Caco-2 (cell line): Measurements from ENCODE around the gene EHMT1. TPM values are rescaled to one million over a fixed set of nuclear protein-coding genes. Genes with fewer than 3 reads are reported as not detected.

Experiments
- BruUV-seq: library from RNA; stranded (reverse); fragments of 400-500 nt; replicated peaks from 2 replicates; lab custom pipeline; 2021; lab: Mats Ljungman, UMichigan
- CTCF ChIA-PET: fragments of 300-600 bp; sonication (Branson Sonifier 250); formaldehyde crosslinking; loops from one replicate; lab custom pipeline; 2022; ENCODE audit warnings: antibody characterized with exemption; lab: Charles Lee
- POLR2A ChIA-PET: fragments of 300-600 bp; sonication (Branson Sonifier 250); formaldehyde crosslinking; loops from one replicate; lab custom pipeline; 2022; ENCODE audit warnings: antibody characterized with exemption; lab: Charles Lee
- DNase-seq, 2 experiments: peaks; one replicate each; pipeline versions ENCODE4 v3.0.0 to v3.0.0-alpha.2; 2020 to 2022
- H3K27me3 ChIP-seq: replicated peaks from 2 replicates; pipeline ENCODE4 v1.6.0; 2011; ENCODE audit warnings: low read length; ENCODE audit not compliant: control insufficient read depth, insufficient read depth
- H3K36me3 ChIP-seq: 2 replicates; pipeline ENCODE4 v1.5.1; 2011; ENCODE audit warnings: low read length; ENCODE audit not compliant: control insufficient read depth, insufficient read depth
- H3K4me1 ChIP-seq: fragments of 250-450 bp; sonication (Bioruptor Pico); 2 replicates; pipeline ENCODE4 v1.5.1; 2020; ENCODE audit warnings: mild to moderate bottlenecking
- H3K4me3 ChIP-seq: 2 replicates; pipeline ENCODE4 v1.5.1; 2011; ENCODE audit warnings: low read depth, mild to moderate bottlenecking, control low read depth, low read length
- H3K9me3 ChIP-seq: fragments of 250-450 bp; sonication (Bioruptor Pico); 2 replicates; pipeline ENCODE4 v1.5.1; 2020; ENCODE audit warnings: mild to moderate bottlenecking, moderate library complexity
- H3K27ac Mint-ChIP-seq: one replicate; pipeline ENCODE4 v1.8.0; 2022; ENCODE audit warnings: mixed read lengths; ENCODE audit not compliant: unreplicated experiment
- H3K27me3 Mint-ChIP-seq: one replicate; pipeline ENCODE4 v1.8.0; 2022; ENCODE audit warnings: mixed read lengths; ENCODE audit not compliant: insufficient read depth, unreplicated experiment
- H3K36me3 Mint-ChIP-seq: one replicate; pipeline ENCODE4 v1.8.0; 2022; ENCODE audit warnings: mild to moderate bottlenecking, mixed read lengths; ENCODE audit not compliant: insufficient read depth, unreplicated experiment
- H3K4me1 Mint-ChIP-seq: one replicate; pipeline ENCODE4 v1.8.0; 2022; ENCODE audit warnings: low read depth, mixed read lengths; ENCODE audit not compliant: unreplicated experiment
- H3K4me3 Mint-ChIP-seq: one replicate; pipeline ENCODE4 v1.8.0; 2022; ENCODE audit warnings: mild to moderate bottlenecking, moderate library complexity, mixed read lengths; ENCODE audit not compliant: unreplicated experiment
- H3K9me3 Mint-ChIP-seq: one replicate; pipeline ENCODE4 v1.8.0; 2022; ENCODE audit warnings: mixed read lengths; ENCODE audit not compliant: unreplicated experiment
- CTCF ChIP-seq, 2 experiments: fragments of 200-600 bp in 1 of 2; IDR thresholded peaks; 1 replicate in 1 of 2; 2 replicates in 1 of 2; pipeline versions ENCODE4 v1.5.1 to v1.8.0; 2011 to 2022; ENCODE audit warnings: antibody characterized with exemption in 1 of 2, control low read depth in 1 of 2, inconsistent platforms in 1 of 2, low read depth in 1 of 2, low read length in 1 of 2, mild to moderate bottlenecking in 1 of 2, moderate library complexity in 1 of 2; ENCODE audit not compliant: insufficient read depth in 1 of 2, severe bottlenecking in 1 of 2, unreplicated experiment in 1 of 2
- intact Hi-C: fragments of 100-400 bp; cut with micrococcal nuclease; formaldehyde crosslinking; loops from one replicate; pipeline ENCODE4 v1.10.0; 2022; ENCODE audit not compliant: unreplicated experiment
- total RNA-seq: library from RNA; stranded (reverse); gene quantifications from 2 replicates; pipeline ENCODE4 v1.2.3, GENCODE V29; 2022

Gene EHMT1
- total RNA-seq, 1 experiment from 2014 or later: 92.9 TPM

GRCh38 chr9:137838576-137838975, 219.8 kb downstream of the EHMT1 start:
- no peaks in the 10 kb centered on the region for H3K36me3 ChIP-seq
- H3K36me3 Mint-ChIP-seq: peaks cover 28% of the 10 kb centered on the region
- TF ChIP-seq CTCF (IDR thresholded peaks at IDR 0.05; ENCODE audit: insufficient read depth in 1 of 2, low read depth in 1 of 2, low read length in 1 of 2, severe bottlenecking in 1 of 2, unreplicated experiment in 1 of 2): no peak
- no peaks in the 10 kb centered on the region for H3K27me3 Mint-ChIP-seq
- BruUV-seq: no TSS peak
- no peaks in the 10 kb centered on the region for H3K4me1 Mint-ChIP-seq
- no peak overlapping the region for H3K4me3 ChIP-seq
- no peak for DNase-seq
- H3K9me3 Mint-ChIP-seq: peaks cover 7% of the 10 kb centered on the region
- intact Hi-C loops: no loop called here
- no peaks in the 10 kb centered on the region for H3K9me3 ChIP-seq
- ChIA-PET CTCF (no interaction called here), POLR2A (no interaction called here)
- no peaks in the 10 kb centered on the region for H3K27me3 ChIP-seq
- H3K27ac Mint-ChIP-seq: no peak overlapping the region
- H3K4me1 ChIP-seq: no peaks in the 10 kb centered on the region
- H3K4me3 Mint-ChIP-seq: no peak overlapping the region

DNA sequence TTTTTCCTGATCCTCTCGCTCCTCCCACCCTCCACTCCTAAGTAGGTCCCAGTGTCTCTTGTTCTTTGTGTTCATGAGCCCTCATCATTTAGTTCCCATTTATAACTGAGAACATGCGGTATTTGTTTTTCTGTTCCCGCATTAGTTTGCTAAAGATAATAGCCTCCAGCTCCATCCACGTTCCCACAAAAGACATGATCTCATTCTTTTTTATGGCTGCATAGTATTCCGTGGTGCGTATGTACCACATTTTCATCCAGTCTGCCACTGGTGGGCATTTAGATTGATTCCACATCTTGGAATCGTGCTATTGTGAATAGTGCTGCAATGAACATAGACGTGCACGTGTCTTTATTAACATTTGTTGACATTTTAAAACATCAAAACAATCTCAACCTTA, 224.6 kb downstream of the EHMT1 start:
- no peaks in the 10 kb centered on the region for H3K4me1 Mint-ChIP-seq
- H3K4me3 ChIP-seq: no peak overlapping the region
- peaks cover 4% of the 10 kb centered on the region for H3K36me3 Mint-ChIP-seq
- H3K27me3 Mint-ChIP-seq: no peaks in the 10 kb centered on the region
- no peak overlapping the region for H3K27ac Mint-ChIP-seq
- POLR2A ChIA-PET: no interaction called here
- peaks cover 7% of the 10 kb centered on the region for H3K9me3 Mint-ChIP-seq
- no peaks in the 10 kb centered on the region for H3K36me3 ChIP-seq
- no peaks in the 10 kb centered on the region for H3K4me1 ChIP-seq
- intact Hi-C loops: no loop called here
- TF ChIP-seq CTCF (IDR thresholded peaks at IDR 0.05; ENCODE audit: insufficient read depth in 1 of 2, low read depth in 1 of 2, low read length in 1 of 2, severe bottlenecking in 1 of 2, unreplicated experiment in 1 of 2): no peak
- no peaks in the 10 kb centered on the region for H3K9me3 ChIP-seq
- H3K27me3 ChIP-seq: no peaks in the 10 kb centered on the region
- DNase-seq: no peak
- CTCF ChIA-PET: no interaction called here
- no TSS peak for BruUV-seq
- H3K4me3 Mint-ChIP-seq: no peak overlapping the region

- no TSS peak for BruUV-seq
- no peak overlapping the region for H3K4me3 Mint-ChIP-seq
- Histone ChIP-seq H3K4me3 (no peak overlapping the region), H3K27me3 (no peaks in the 10 kb centered on the region), H3K4me1 (peaks cover 9% of the 10 kb centered on the region; the same call in 1 of the 2 replicates), H3K36me3 (no peaks in the 10 kb centered on the region), H3K9me3 (peaks cover 9% of the 10 kb centered on the region)
- intact Hi-C loops: no loop called here
- CTCF ChIA-PET: interaction anchor here (0.6 kb wide), 1 partner anchor 247 kb away, joined by 3 read pairs; no protein-coding TSS in a partner anchor
- peaks cover 19% of the 10 kb centered on the region for H3K9me3 Mint-ChIP-seq
- H3K27ac Mint-ChIP-seq: no peak overlapping the region
- H3K4me1 Mint-ChIP-seq: peaks cover 6% of the 10 kb centered on the region
- no peak for DNase-seq
- TF ChIP-seq CTCF (IDR thresholded peaks at IDR 0.05; ENCODE audit: insufficient read depth in 1 of 2, low read depth in 1 of 2, low read length in 1 of 2, severe bottlenecking in 1 of 2, unreplicated experiment in 1 of 2): no peak
- POLR2A ChIA-PET: interaction anchor here (0.5 kb wide), 1 partner anchor 51 kb away, joined by 3 read pairs; no protein-coding TSS in a partner anchor
- no peaks in the 10 kb centered on the region for H3K36me3 Mint-ChIP-seq
- no peaks in the 10 kb centered on the region for H3K27me3 Mint-ChIP-seq
Observed at GRCh38 chr9:137851516-137852267, 232.9 kb downstream of the EHMT1 start.
